HUES64 (cell line): ENCODE measurements around the gene AATK. TPM values are rescaled to one million over a fixed set of nuclear protein-coding genes. Genes with fewer than 3 reads are reported as not detected.
A peak's percentile ranks its signal among the peaks of the same experiment; 100 is the strongest.

ENCODE experiments used
- H3K27ac ChIP-seq: 2 replicates; pipeline ENCODE4 v1.7.0; 2013; ENCODE audit warnings: low read depth, low read length, inconsistent platforms
- H3K27me3 ChIP-seq: 2 replicates; pipeline ENCODE4 v1.6.1; 2013; ENCODE audit warnings: mild to moderate bottlenecking, low read length; ENCODE audit not compliant: insufficient read depth
- H3K36me3 ChIP-seq: 2 replicates; pipeline ENCODE4 v1.6.1; 2013; ENCODE audit warnings: mild to moderate bottlenecking, low read length; ENCODE audit not compliant: insufficient read depth
- H3K4me1 ChIP-seq: 2 replicates; pipeline ENCODE4 v1.6.1; 2013; ENCODE audit warnings: mild to moderate bottlenecking, low read length, moderate library complexity; ENCODE audit not compliant: insufficient read depth
- H3K4me3 ChIP-seq: 2 replicates; pipeline ENCODE4 v1.5.1; 2013; ENCODE audit warnings: mild to moderate bottlenecking, low read length, moderate library complexity
- H3K9ac ChIP-seq: 2 replicates; pipeline ENCODE4 v1.6.1; 2013; ENCODE audit warnings: mild to moderate bottlenecking, low read depth, low read length
- H3K9me3 ChIP-seq: 2 replicates; pipeline ENCODE4 v1.6.1; 2013; ENCODE audit warnings: low read depth, low read length; ENCODE audit not compliant: insufficient read depth
- WGBS: fragments of 150-250, 120-280 bp; methylation state at CpG from one replicate; pipeline ENCODE4 v1.1.7; 2013; ENCODE audit warnings: missing lambda C conversion rate; 5-methylcytosine and 5-hydroxymethylcytosine counted together
- polyA plus RNA-seq, 2 experiments: library from polyadenylated mRNA; stranded (reverse); fragments of 50-300 nt; gene quantifications; one replicate each; pipeline ENCODE4 v1.2.3, GENCODE V29; 2013

The AATK gene
- 1.1 TPM for polyA plus RNA-seq (2013, experiment 1 of 2)
- 1.2 TPM for polyA plus RNA-seq (2013, experiment 2 of 2)

- 0 out of 2 replicates have a peak within 1 kb of the TSS, but pooled peaks have one; percentile 7 for H3K9ac ChIP-seq
- 1% methylated on average over 38 of the region's 62 CpGs for WGBS
- H3K27me3 ChIP-seq = peaks cover 7% of the 10 kb centered on the region
- no peaks in the 10 kb centered on the region for H3K9me3 ChIP-seq
- no peaks in the 10 kb centered on the region for H3K36me3 ChIP-seq
- H3K4me3 ChIP-seq = peak within 1 kb of the TSS; percentile 48
- no peak within 1 kb of the TSS for H3K27ac ChIP-seq
- no peaks in the 10 kb centered on the region for H3K4me1 ChIP-seq
These were observed at the start of gene AATK for GRCh38 chr17:81166033-81166492. TSS of gene AATK (minus strand) at chr17:81166221. CDS start at chr17:81165992, 229 bp downstream.

- Histone ChIP-seq H3K36me3 (peaks cover 10% of the 10 kb centered on the region; the same call in 1 of the 2 replicates), H3K4me3 (no peak overlapping the region), H3K9ac (no peak overlapping the region), H3K27me3 (no peaks in the 10 kb centered on the region), H3K9me3 (no peaks in the 10 kb centered on the region), H3K4me1 (no peaks in the 10 kb centered on the region), H3K27ac (no peak overlapping the region)
- WGBS = 96% methylated on average over 8 of the region's 8 CpGs
These were observed 48.0 kb upstream of the AATK start for GRCh38 chr17:81213978-81214377.

- WGBS = 93% methylated on average over 9 of the region's 9 CpGs
- Histone ChIP-seq H3K36me3 (peaks cover 5% of the 10 kb centered on the region; the same call in 1 of the 2 replicates), H3K9me3 (no peaks in the 10 kb centered on the region), H3K27me3 (no peaks in the 10 kb centered on the region), H3K27ac (no peak overlapping the region), H3K9ac (no peak overlapping the region), H3K4me1 (no peaks in the 10 kb centered on the region), H3K4me3 (no peak overlapping the region)
These were observed 46.3 kb upstream of the AATK start for GRCh38 chr17:81212365-81212764.

DNA sequence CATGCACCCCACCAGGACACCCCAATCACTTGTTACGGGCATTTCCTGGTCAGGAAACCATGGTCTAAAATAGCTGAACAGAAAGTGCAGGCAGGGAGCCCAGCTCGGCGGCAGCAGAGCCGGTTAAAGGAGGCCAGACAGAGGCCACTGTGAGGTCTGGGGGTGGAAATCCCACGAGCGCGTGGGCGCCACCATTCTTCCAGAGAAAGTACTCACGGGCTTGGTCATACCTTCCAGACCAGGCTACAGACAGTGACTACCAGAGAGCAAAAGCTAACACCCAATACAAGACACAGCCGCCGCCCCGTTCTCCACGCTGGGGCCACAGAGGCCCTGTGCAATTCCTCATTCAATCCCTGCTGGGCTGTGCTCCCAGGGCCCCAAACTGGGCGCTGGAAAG lies 44.8 kb upstream of the AATK start:
- H3K27me3 ChIP-seq = no peaks in the 10 kb centered on the region
- 0 out of 2 replicates have a peak, but pooled peaks cover 2% of the 10 kb centered on the region for H3K36me3 ChIP-seq
- no peak overlapping the region for H3K9ac ChIP-seq
- no peaks in the 10 kb centered on the region for H3K9me3 ChIP-seq
- no peak overlapping the region for H3K27ac ChIP-seq
- H3K4me1 ChIP-seq = no peaks in the 10 kb centered on the region
- WGBS = 79% methylated on average over 14 of the region's 14 CpGs
- H3K4me3 ChIP-seq = no peak overlapping the region

GRCh38 chr17:81210466-81210865 lies 44.4 kb upstream of the AATK start:
- no peaks in the 10 kb centered on the region for H3K9me3 ChIP-seq
- H3K36me3 ChIP-seq = 0 out of 2 replicates have a peak, but pooled peaks cover 2% of the 10 kb centered on the region
- H3K4me3 ChIP-seq = no peak overlapping the region
- no peaks in the 10 kb centered on the region for H3K4me1 ChIP-seq
- WGBS = 96% methylated on average over 10 of the region's 10 CpGs
- H3K9ac ChIP-seq = no peak overlapping the region
- H3K27me3 ChIP-seq = no peaks in the 10 kb centered on the region
- no peak overlapping the region for H3K27ac ChIP-seq

GRCh38 chr17:81209141-81209540 lies 43.1 kb upstream of the AATK start:
- 95% methylated on average over 16 of the region's 16 CpGs for WGBS
- H3K27me3 ChIP-seq = no peaks in the 10 kb centered on the region
- no peak overlapping the region for H3K27ac ChIP-seq
- no peak overlapping the region for H3K9ac ChIP-seq
- H3K4me1 ChIP-seq = no peaks in the 10 kb centered on the region
- no peak overlapping the region for H3K4me3 ChIP-seq
- H3K9me3 ChIP-seq = no peaks in the 10 kb centered on the region
- peaks cover 2% of the 10 kb centered on the region; the same call in 1 of the 2 replicates for H3K36me3 ChIP-seq

- Histone ChIP-seq H3K9ac (no peak overlapping the region), H3K4me1 (no peaks in the 10 kb centered on the region), H3K9me3 (no peaks in the 10 kb centered on the region), H3K4me3 (no peak overlapping the region), H3K27ac (no peak overlapping the region), H3K27me3 (no peaks in the 10 kb centered on the region), H3K36me3 (peaks cover 2% of the 10 kb centered on the region; the same call in 1 of the 2 replicates)
- WGBS = 93% methylated on average over 10 of the region's 10 CpGs
These were observed 42.6 kb upstream of the AATK start for GRCh38 chr17:81208651-81209050.

- no peaks in the 10 kb centered on the region for H3K4me1 ChIP-seq
- peaks cover 6% of the 10 kb centered on the region; the same call in 1 of the 2 replicates for H3K36me3 ChIP-seq
- H3K27ac ChIP-seq = no peak overlapping the region
- H3K27me3 ChIP-seq = no peaks in the 10 kb centered on the region
- no peak overlapping the region for H3K4me3 ChIP-seq
- H3K9me3 ChIP-seq = no peaks in the 10 kb centered on the region
- 96% methylated on average over 21 of the region's 21 CpGs for WGBS
- H3K9ac ChIP-seq = no peak overlapping the region
These were observed 41.9 kb upstream of the AATK start for GRCh38 chr17:81207610-81208581.

DNA sequence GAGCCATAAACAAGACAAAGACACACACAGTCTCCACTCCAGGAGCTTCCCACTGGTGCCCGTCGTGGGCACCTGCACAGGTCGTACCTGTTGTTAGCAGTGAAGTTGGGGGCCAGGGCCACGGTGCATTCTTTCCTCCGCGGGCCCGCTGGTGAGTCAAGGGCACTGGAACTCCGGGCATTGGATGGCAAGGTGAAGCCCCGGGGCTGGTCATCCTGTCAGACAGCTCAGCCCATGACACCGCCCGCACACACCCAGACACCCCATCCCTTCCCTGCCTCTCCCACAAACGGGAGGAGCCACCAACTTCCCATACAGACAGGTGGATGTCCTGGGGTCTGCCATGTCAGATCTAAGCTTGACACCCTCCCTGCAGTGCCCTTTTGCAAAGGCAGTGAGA lies 40.6 kb upstream of the AATK start:
- peaks cover 6% of the 10 kb centered on the region; the same call in 1 of the 2 replicates for H3K36me3 ChIP-seq
- H3K4me1 ChIP-seq = no peaks in the 10 kb centered on the region
- no peak overlapping the region for H3K27ac ChIP-seq
- H3K4me3 ChIP-seq = no peak overlapping the region
- no peak overlapping the region for H3K9ac ChIP-seq
- 93% methylated on average over 12 of the region's 12 CpGs for WGBS
- H3K9me3 ChIP-seq = no peaks in the 10 kb centered on the region
- no peaks in the 10 kb centered on the region for H3K27me3 ChIP-seq

DNA sequence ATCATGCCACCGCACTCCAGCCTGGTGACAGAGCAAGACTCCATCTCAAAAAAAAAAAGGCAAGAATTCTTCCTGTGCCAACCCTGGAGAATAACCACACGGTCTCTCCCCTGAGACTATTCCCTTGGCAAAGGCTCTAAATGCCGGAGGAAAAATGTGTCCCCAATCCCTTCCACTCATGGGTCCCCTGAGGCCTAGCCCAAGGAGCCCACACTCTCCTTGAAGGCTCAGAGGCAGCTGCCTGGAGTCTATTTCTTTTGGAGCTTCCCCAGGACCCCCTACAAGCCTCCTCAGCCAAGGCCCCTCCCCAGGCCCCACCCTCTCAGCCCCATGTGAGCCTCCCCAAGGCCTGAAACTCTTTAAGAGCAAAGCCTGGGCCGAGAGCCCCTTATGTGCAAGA lies 40.1 kb upstream of the AATK start:
- no peaks in the 10 kb centered on the region for H3K4me1 ChIP-seq
- WGBS = 96% methylated on average over 4 of the region's 4 CpGs
- H3K27me3 ChIP-seq = no peaks in the 10 kb centered on the region
- no peak overlapping the region for H3K27ac ChIP-seq
- H3K9me3 ChIP-seq = no peaks in the 10 kb centered on the region
- H3K4me3 ChIP-seq = no peak overlapping the region
- H3K36me3 ChIP-seq = peaks cover 11% of the 10 kb centered on the region
- no peak overlapping the region for H3K9ac ChIP-seq

- H3K36me3 ChIP-seq = peaks cover 12% of the 10 kb centered on the region
- H3K4me3 ChIP-seq = no peak overlapping the region
- H3K27me3 ChIP-seq = no peaks in the 10 kb centered on the region
- H3K4me1 ChIP-seq = no peaks in the 10 kb centered on the region
- H3K9ac ChIP-seq = no peak overlapping the region
- no peak overlapping the region for H3K27ac ChIP-seq
- 87% methylated on average over 10 of the region's 10 CpGs for WGBS
- no peaks in the 10 kb centered on the region for H3K9me3 ChIP-seq
These were observed 38.6 kb upstream of the AATK start for GRCh38 chr17:81204578-81204977.
